PFSK-1 (cell line): ENCODE data around the gene ADAMTSL1.

ENCODE experiments used
- POLR2AphosphoS5 ChIP-seq: IDR thresholded peaks from 2 replicates; pipeline ENCODE4 v1.6.1; 2012; ENCODE audit warnings: low read depth, mild to moderate bottlenecking, control low read depth, low read length, moderate library complexity
- REST ChIP-seq, 2 experiments: IDR thresholded peaks; 2 replicates each; pipeline versions ENCODE4 v1.6.1 to v1.8.0; 2011 to 2012; ENCODE audit warnings: low read depth in 2 of 2, low read length in 2 of 2, control low read depth in 1 of 2, inconsistent platforms in 1 of 2, mild to moderate bottlenecking in 1 of 2, moderate library complexity in 1 of 2; ENCODE audit not compliant: insufficient read depth in 1 of 2
- SIN3A ChIP-seq: IDR thresholded peaks from 2 replicates; pipeline ENCODE4 v1.6.1; 2012; ENCODE audit warnings: mild to moderate bottlenecking, low read length, moderate library complexity, borderline replicate concordance; ENCODE audit not compliant: insufficient read depth
- TAF1 ChIP-seq: IDR thresholded peaks from 2 replicates; pipeline ENCODE4 v1.6.1; 2012; ENCODE audit warnings: low read length, control low read depth, borderline replicate concordance; ENCODE audit not compliant: insufficient read depth

- TF ChIP-seq TAF1 = no peak
- TF ChIP-seq REST (IDR thresholded peaks at IDR 0.05; ENCODE audit: insufficient read depth in 1 of 2, low read depth in 2 of 2, low read length in 2 of 2) = no peak
- no peak for TF ChIP-seq POLR2AphosphoS5
- no peak for TF ChIP-seq SIN3A
Measured at GRCh38 chr9:18939943-18940342, 466.0 kb downstream of the ADAMTSL1 start.
